IPS-NIHi7 (cell line): ENCODE results near the gene KMO.

ENCODE experiments used
- DNase-seq: peaks from one replicate; pipeline ENCODE4 v3.0.0; 2012; ENCODE audit warnings: mixed read lengths; ENCODE audit errors: extremely low spot score

The KMO gene

DNA sequence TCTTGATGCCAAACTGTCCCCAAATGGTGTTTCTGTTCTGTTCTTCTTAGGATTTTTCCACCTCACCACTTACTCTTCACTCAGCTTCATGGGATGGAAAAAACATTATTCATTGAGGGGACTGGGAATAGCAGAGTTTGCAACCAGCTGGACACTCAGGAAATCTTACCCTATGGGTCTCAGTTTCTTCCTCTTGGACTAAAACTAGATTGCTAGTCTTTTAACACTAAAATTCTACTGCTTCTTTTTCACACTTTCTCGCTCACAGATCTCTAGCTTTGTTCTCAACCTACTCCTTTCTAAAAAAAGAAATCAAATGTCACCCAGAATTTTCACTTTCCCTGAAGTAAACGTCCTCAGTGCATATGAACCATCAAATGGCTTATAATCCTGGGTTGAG, 4.8 kb downstream of the KMO start:
- no peak for DNase-seq

GRCh38 chr1:241542199-241542907, 10.2 kb downstream of the KMO start:
- no peak for DNase-seq

GRCh38 chr1:241548008-241548407, 15.8 kb downstream of the KMO start:
- no peak for DNase-seq

DNA sequence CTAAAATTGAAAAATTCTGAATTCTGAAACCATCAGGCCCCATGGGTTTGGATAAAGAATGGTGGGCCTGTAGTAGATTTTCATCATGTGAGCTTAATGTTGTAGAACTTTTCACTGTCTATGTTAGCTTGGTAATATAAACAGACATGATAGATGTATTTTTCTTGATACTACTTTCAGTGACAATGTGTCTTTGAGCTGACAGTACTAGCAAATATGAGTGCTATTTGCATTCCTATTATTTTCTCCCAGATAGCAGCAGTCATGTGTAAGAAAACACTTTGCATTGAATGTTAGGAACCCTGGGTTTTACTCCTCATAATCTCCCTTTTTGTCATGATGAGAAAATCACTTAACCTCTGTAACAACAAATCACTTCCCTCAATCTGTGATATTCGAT, 18.1 kb downstream of the KMO start:
- DNase-seq, result no peak

GRCh38 chr1:241551759-241552638, 19.8 kb downstream of the KMO start:
- DNase-seq, result no peak

DNA sequence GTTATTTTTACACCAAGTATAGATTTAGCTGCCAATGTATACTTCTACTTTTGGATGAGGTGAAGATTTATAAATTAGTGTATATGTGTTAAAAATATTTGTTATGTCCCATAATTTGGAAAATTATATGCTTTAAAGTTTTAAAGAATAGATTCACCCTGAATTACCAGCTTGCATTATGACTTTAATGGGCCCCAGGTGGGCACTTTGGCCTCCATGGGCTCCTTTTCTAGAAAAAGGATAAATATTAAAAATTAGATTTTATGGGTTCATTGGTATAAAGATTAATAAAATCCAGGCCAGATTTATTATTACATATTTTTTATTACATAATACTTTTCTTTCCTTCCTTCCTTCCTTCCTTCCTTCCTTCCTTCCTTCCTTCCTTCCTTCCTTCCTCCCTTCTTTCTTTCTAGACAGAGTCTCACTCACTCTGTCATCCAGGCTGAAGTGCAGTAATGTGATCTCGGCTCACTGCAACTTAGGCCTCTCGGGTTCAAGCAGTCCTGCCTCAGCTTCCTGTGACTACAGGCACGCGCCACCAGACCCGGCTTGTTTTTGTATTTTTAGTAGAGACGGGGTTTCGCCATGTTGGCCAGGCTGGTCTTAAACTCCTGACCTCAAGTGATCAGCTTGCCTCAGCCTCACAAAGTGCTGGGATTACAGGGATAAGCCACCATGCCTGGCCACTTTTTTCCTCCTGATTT, 21.9 kb downstream of the KMO start:
- DNase-seq, result no peak

DNA sequence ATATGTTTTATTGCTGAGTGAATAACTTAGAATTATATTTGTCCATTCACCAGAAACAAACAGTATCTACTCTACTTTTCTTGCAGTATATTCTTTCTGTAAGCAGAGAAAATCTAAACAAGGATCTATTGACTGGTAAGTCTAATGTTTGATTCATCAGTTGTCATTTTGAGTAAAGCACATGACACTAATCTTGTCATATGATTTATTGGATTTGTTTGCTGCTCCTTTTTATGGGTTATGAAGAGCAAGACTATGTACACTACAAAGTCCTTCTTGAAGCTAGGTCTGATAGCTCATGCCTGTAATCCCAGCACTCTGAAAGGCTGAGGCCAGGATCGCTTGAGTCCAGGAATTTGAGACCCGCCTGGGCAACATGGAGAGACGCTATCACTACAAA, 23.3 kb downstream of the KMO start:
- no peak for DNase-seq

- no peak for DNase-seq
Observed at GRCh38 chr1:241557031-241557430, 24.9 kb downstream of the KMO start.

GRCh38 chr1:241557551-241558193, 25.5 kb downstream of the KMO start:
- DNase-seq, result no peak

- DNase-seq, result no peak
Observed at GRCh38 chr1:241560146-241560848, 28.1 kb downstream of the KMO start.

DNA sequence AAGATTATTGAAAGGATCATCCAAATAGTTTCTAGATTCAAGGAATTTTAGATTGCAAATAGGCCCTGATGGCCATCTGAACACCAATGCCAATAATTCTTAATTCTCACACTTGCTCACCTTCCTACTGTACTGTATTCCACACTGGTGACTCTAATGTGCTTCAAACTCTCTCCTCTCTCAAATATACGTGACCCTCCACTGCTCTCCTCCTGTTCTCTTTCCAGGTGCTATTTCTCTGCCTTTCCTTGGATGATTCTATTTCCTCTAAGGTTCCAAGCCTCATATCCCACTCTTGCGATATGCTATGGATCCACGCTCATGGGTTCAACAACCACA, 28.6 kb downstream of the KMO start:
- DNase-seq, result no peak

DNA sequence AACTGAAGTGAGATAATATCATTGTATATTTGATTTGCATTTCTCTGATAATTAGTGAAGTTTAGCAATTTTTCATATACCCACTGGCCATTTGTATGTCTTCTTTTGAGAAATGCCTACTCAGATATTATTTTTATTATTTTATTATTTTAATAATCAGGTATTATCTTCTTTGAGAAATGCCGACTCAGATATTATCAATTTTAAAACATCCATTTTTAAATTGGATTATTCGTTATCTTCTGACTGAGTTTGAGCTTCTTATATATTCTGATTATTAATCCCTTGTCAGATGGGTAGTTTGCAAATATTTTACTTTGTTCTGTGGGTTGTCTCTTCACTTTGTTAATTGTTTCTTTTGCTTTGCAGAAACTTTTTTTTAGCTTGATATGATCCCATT, 37.7 kb downstream of the KMO start:
- DNase-seq, result no peak

- DNase-seq, result no peak
Observed at GRCh38 chr1:241574154-241574553, 42.0 kb downstream of the KMO start.

- DNase-seq, result no peak
Observed at GRCh38 chr1:241579434-241579833, 47.3 kb downstream of the KMO start.

GRCh38 chr1:241582921-241583321, 50.7 kb downstream of the KMO start:
- no peak for DNase-seq

DNA sequence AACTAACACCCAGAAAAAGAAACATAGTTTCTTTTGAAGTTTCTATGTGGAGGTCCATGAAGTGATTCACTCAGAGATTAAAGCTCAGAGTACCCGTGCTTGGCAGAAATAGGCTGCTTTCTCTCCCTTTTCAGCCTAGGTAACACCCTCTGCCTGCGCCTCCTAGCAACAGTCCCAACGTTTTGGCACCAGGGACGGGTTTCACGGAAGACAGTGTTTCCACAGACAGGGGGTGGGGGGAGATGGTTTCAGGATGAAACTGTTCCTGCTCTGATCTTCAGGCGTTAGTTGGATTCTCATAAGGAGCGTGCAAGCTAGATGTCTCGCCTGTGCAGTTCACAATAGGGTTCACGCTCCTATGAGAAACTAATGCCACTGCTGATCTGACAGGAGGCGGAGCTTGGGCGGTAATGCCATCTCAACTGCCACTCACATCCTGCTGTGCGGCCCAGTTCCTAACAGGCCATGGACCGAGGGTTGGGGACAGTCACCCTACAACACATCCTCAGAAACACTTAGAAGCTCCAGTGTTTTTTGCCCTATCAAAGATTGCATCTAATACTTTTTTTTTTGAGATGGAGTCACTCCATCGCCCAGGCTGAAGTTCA, 54.8 kb downstream of the KMO start:
- DNase-seq, result no peak

GRCh38 chr1:241589521-241589920, 57.3 kb downstream of the KMO start:
- no peak for DNase-seq

DNA sequence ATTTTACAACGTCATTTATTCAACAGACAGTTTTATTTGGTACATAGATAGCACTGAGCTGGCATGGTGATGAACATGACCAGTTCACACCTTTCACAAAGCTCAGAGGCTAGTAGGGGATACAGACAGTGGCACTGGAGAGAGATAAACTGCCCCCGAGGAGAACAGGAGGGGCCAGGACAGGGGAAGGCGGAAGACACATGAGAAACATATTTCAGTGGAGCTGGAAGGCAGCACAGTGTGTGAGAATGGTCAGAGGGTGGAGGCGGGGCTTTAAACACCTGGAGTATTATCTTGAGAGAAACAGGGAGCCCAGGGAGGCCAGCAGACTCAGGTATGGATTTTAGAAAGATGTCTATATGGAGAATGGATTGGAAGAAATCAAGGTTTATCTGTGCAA, 58.5 kb downstream of the KMO start:
- DNase-seq, result no peak

DNA sequence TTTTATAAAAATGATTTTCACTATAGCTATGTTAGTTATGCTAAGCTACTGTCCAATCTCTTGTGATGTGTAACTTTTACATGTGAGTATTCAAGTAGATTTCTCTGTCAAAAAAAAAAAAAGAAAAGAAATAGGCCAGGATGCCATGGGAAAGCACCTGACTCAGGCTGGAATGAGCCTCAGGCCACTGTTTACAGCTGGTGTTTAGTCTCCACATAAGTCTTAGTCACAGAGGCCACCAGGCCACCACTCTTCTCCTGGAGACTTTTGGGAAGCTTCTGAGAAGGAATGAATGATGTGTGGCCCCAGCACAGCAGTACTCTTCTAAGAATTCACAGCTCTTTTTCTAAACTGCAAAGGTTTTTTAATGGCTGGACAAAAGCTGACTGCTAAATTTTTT, 59.1 kb downstream of the KMO start:
- no peak for DNase-seq

DNA sequence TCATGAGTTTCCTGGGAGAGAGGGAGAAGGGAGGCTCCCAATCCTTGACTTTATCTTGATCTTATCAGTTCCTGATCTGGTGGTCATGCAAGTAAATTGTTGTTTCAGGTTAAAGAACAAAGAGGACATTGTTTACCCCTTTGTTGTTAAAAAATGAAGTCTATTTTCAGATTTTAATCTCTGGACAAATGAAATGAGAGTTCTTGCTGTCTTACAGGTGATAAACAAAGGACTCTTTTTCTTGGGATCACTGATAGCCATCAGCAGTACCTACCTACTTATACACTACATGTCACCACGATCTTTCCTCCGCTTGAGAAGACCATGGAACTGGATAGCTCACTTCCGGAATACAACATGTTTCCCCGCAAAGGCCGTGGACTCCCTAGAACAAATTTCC, 59.6 kb downstream of the KMO start:
- DNase-seq, result no peak

GRCh38 chr1:241592273-241592958, 60.2 kb downstream of the KMO start:
- no peak for DNase-seq
